HCT116 (cell line): ENCODE results near the gene CKAP2L. TPM values are rescaled to one million over a fixed set of nuclear protein-coding genes. Genes with fewer than 3 reads are reported as not detected.

ENCODE experiments used
- ATAC-seq: fragments of 200-7000 bp; cut with Tn5 transposase; 2 replicates; pipeline ENCODE4 v1.9.1; 2020; ENCODE audit warnings: mild to moderate bottlenecking, moderate library complexity
- BruUV-seq: library from RNA; stranded (reverse); fragments of 400-500 nt; replicated peaks from 2 replicates; lab custom pipeline; 2021; lab: Mats Ljungman, UMichigan
- CTCF ChIA-PET: fragments of 300-600 bp; sonication (Branson Sonifier 250); formaldehyde crosslinking; loops from one replicate; lab custom pipeline; 2021; ENCODE audit warnings: antibody characterized with exemption; lab: Charles Lee
- POLR2A ChIA-PET: fragments of 300-600, 350-600 bp; sonication (Branson Sonifier 250); formaldehyde crosslinking; loops from one replicate; lab custom pipeline; 2021; ENCODE audit warnings: antibody characterized with exemption; lab: Charles Lee
- RAD21 ChIA-PET, 2 experiments: fragments of 300-600 bp; sonication (Branson Sonifier 250); formaldehyde crosslinking; loops; one replicate each; lab custom pipeline; 2023; ENCODE audit warnings: low total read pairs in 2 of 2; ENCODE audit not compliant: uncharacterized antibody in 2 of 2, unreplicated experiment in 2 of 2, low non-redundant PET in 1 of 2; lab: Charles Lee
- DNase-seq: peaks from one replicate; pipeline ENCODE4 v3.0.0-alpha.2; 2010; ENCODE audit warnings: low read depth, low spot score
- H2AFZ ChIP-seq: fragments of 200-600 bp; shearing (Covaris generic), sonication (generic); 2 replicates; pipeline ENCODE4 v1.6.1; 2017; ENCODE audit warnings: low read depth, mixed run types, mixed read lengths, antibody characterized with exemption, low read length; ENCODE audit not compliant: poor library complexity, severe bottlenecking
- H3K27ac ChIP-seq: 2 replicates; pipeline ENCODE4 v1.5.1; 2012; ENCODE audit warnings: low read depth, low read length
- H3K27me3 ChIP-seq: fragments of 200-600 bp; sonication (generic); 2 replicates; pipeline ENCODE4 v1.6.1; 2016; ENCODE audit warnings: mixed run types, low read length, mixed read lengths; ENCODE audit not compliant: insufficient read depth
- H3K36me3 ChIP-seq, 2 experiments: fragments of 200-500 bp in 1 of 2; fragments of 200-600 bp in 1 of 2; sonication (Bioruptor generic) in 1 of 2; sonication (generic) in 1 of 2; 2 replicates each; pipeline versions ENCODE4 v1.5.1 to v1.6.1; 2014 to 2016; ENCODE audit warnings: low read length in 2 of 2, inconsistent platforms in 1 of 2, mixed read lengths in 1 of 2, mixed run types in 1 of 2; ENCODE audit not compliant: insufficient read depth in 2 of 2, control insufficient read depth in 1 of 2
- H3K4me1 ChIP-seq, 2 experiments: fragments of 200-600 bp in 1 of 2; sonication (generic) in 1 of 2; 2 replicates each; pipeline versions ENCODE4 v1.5.1 to v1.6.1; 2012 to 2017; ENCODE audit warnings: low read length in 2 of 2, inconsistent platforms in 1 of 2, mild to moderate bottlenecking in 1 of 2, mixed read lengths in 1 of 2, mixed run types in 1 of 2, moderate library complexity in 1 of 2; ENCODE audit not compliant: insufficient read depth in 2 of 2, control insufficient read depth in 1 of 2
- H3K4me2 ChIP-seq: fragments of 200-600 bp; sonication (generic); 2 replicates; pipeline ENCODE4 v1.6.1; 2017; ENCODE audit warnings: mixed run types, low read length, mixed read lengths
- H3K4me3 ChIP-seq, 2 experiments: fragments of 200-600 bp in 1 of 2; sonication (generic) in 1 of 2; replicated peaks in 1 of 2; 2 replicates each; pipeline ENCODE4 v1.5.1; 2011 to 2016; ENCODE audit warnings: low read length in 2 of 2, control low read depth in 1 of 2, low read depth in 1 of 2, mild to moderate bottlenecking in 1 of 2, mixed read lengths in 1 of 2, mixed run types in 1 of 2
- H3K79me2 ChIP-seq: fragments of 200-600 bp; sonication (generic); 2 replicates; pipeline ENCODE4 v1.6.1; 2017; ENCODE audit warnings: mild to moderate bottlenecking, mixed run types, low read length, moderate library complexity, mixed read lengths; ENCODE audit not compliant: insufficient read depth
- H3K9ac ChIP-seq: fragments of 200-600 bp; sonication (generic); 2 replicates; pipeline ENCODE4 v1.6.1; 2016; ENCODE audit warnings: low read length, mixed read lengths
- H3K9me2 ChIP-seq: fragments of 200-600 bp; sonication (generic), shearing (Covaris generic); 2 replicates; pipeline ENCODE4 v1.6.1; 2017; ENCODE audit warnings: mixed run types, mild to moderate bottlenecking, moderate library complexity; ENCODE audit not compliant: insufficient read depth
- H3K9me3 ChIP-seq, 2 experiments: fragments of 200-500 bp in 1 of 2; fragments of 200-600 bp in 1 of 2; sonication (Bioruptor generic) in 1 of 2; sonication (generic) in 1 of 2; 2 replicates each; pipeline ENCODE4 v1.6.1; 2014 to 2017; ENCODE audit warnings: low read length in 2 of 2, mixed read lengths in 2 of 2, inconsistent platforms in 1 of 2, low read depth in 1 of 2, mild to moderate bottlenecking in 1 of 2, mixed run types in 1 of 2, moderate library complexity in 1 of 2; ENCODE audit not compliant: control insufficient read depth in 1 of 2, insufficient read depth in 1 of 2
- H4K20me1 ChIP-seq: fragments of 200-600 bp; sonication (generic), shearing (Covaris generic); 2 replicates; pipeline ENCODE4 v1.6.1; 2017; ENCODE audit warnings: mixed run types, mild to moderate bottlenecking, moderate library complexity; ENCODE audit not compliant: insufficient read depth
- EZH2 ChIP-seq: fragments of 200-600 bp; sonication (generic); IDR thresholded peaks from 2 replicates; pipeline ENCODE4 v1.6.1; 2017; ENCODE audit warnings: antibody characterized with exemption, mixed run types
- FOSL1 ChIP-seq: IDR thresholded peaks from 2 replicates; pipeline ENCODE4 v1.6.1; 2012; ENCODE audit warnings: low read depth
- POLR2A ChIP-seq: IDR thresholded peaks from 2 replicates; pipeline ENCODE4 v1.7.0; 2011; ENCODE audit warnings: borderline replicate concordance; ENCODE audit not compliant: insufficient read depth, insufficient read length; ENCODE audit errors: extremely low read depth
- RAD21 ChIP-seq: IDR thresholded peaks from 2 replicates; pipeline ENCODE4 v1.6.1; 2012; ENCODE audit warnings: low read depth, mild to moderate bottlenecking
- SP1 ChIP-seq: IDR thresholded peaks from 2 replicates; pipeline ENCODE4 v1.6.1; 2012; ENCODE audit warnings: low read depth
- SRF ChIP-seq: IDR thresholded peaks from 2 replicates; pipeline ENCODE4 v1.6.1; 2012; ENCODE audit warnings: low read depth
- YY1 ChIP-seq: IDR thresholded peaks from 2 replicates; pipeline ENCODE4 v1.6.1; 2011; ENCODE audit warnings: low read length, low read depth, moderate library complexity, mild to moderate bottlenecking; ENCODE audit not compliant: insufficient replicate concordance; ENCODE audit errors: extremely low read depth
- ZNF274 ChIP-seq: fragments of 200-500 bp; sonication (Bioruptor generic); IDR thresholded peaks from 2 replicates; pipeline ENCODE4 v1.6.1; 2014; ENCODE audit warnings: mild to moderate bottlenecking, low read depth, low read length, inconsistent platforms
- intact Hi-C: fragments of 100-400 bp; cut with micrococcal nuclease; formaldehyde crosslinking; loops from 2 replicates; pipeline ENCODE4 v1.10.0; 2022
- total RNA-seq: library from RNA; stranded (reverse); gene quantifications from one replicate; pipeline ENCODE4 v1.2.1, GENCODE V29; 2021; ENCODE audit not compliant: unreplicated experiment
- TF ChIP-seq, protein P1 (sequence below), 3 experiments: fragments of 200-600 bp in 1 of 3; sonication (generic) in 1 of 3; IDR thresholded peaks in 2 of 3; conservative IDR thresholded peaks in 1 of 3; 2 replicates each; pipeline ENCODE4 v1.5.1; 2012 to 2017; ENCODE audit warnings: low read depth in 2 of 3, low read length in 2 of 3, antibody characterized with exemption in 1 of 3, borderline replicate concordance in 1 of 3, control low read depth in 1 of 3, mild to moderate bottlenecking in 1 of 3, mixed read lengths in 1 of 3, mixed run types in 1 of 3, moderate library complexity in 1 of 3; ENCODE audit not compliant: insufficient read depth in 1 of 3
- TF ChIP-seq, protein P2 (sequence below): IDR thresholded peaks from 2 replicates; pipeline ENCODE4 v1.6.1; 2011; ENCODE audit warnings: mild to moderate bottlenecking, low read length, moderate library complexity; ENCODE audit not compliant: insufficient replicate concordance; ENCODE audit errors: extremely low read depth

Gene CKAP2L
- total RNA-seq, 1 experiment from 2014 or later, result 27.5 TPM

DNA sequence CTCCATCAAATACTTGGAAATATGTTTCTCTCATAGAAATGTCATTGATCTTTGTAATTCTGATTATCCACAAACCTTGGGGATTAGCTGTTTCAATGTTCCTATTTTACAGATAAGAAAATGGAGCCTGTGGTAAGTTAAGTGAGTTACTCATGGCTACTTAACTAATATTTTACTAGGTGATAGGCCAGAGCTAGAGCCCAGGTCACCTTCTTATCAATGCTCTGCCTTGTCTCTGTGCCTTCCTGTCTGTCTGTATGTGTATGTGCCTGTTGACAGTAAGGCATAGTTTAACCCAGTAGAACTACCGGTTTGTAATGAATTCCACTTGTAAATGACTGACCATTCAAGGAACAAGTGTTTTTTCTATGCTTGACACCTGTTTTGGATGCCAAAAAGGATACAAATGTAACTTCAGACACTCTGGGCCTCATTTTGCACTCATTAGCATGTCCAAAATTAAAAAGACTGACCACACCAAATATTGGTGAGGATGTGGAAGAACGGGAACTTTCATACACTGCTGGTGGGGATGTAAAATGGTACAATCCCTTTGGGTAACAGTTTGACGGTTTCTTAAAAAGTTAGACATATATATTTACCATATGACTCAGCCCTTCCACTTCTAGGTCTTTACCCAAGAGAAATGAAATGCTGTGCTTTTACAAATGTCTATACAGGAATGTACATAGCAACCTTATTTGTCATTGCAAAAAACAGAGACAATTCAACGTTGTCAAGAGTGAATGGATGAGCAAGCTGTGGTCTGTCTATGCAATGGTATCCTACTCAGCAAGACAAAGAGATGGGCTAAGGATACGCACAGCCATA lies 39.5 kb upstream of the CKAP2L start:
- Histone ChIP-seq H3K9ac (no peak overlapping the region), H2AFZ (no peak overlapping the region)
- RAD21 ChIA-PET, result interaction anchor here in 1 of 2 experiments (0.6 kb wide), 1 partner anchor 41 kb away, joined by 4 read pairs; no protein-coding TSS in a partner anchor

More for the DNA sequence above, 39.5 kb upstream of the CKAP2L start:
- no peak for ATAC-seq
- H3K36me3 ChIP-seq, result no peaks in the 10 kb centered on the region
- H3K9me3 ChIP-seq, result 0 out of 4 replicates have a peak, but pooled peaks cover 0 to 4% of the 10 kb centered on the region in 2 experiments
- H3K4me1 ChIP-seq, result no peaks in the 10 kb centered on the region
- no peaks in the 10 kb centered on the region for H3K79me2 ChIP-seq
- H4K20me1 ChIP-seq, result no peaks in the 10 kb centered on the region
- H3K4me3 ChIP-seq, result no peak overlapping the region
- no TSS peak for BruUV-seq
- TF ChIP-seq ZNF274, result no peak
- no peak for TF ChIP-seq YY1
- no peak for TF ChIP-seq SRF
- no peak for TF ChIP-seq POLR2A
- TF ChIP-seq SP1, result no peak
- TF ChIP-seq, protein P1, sequence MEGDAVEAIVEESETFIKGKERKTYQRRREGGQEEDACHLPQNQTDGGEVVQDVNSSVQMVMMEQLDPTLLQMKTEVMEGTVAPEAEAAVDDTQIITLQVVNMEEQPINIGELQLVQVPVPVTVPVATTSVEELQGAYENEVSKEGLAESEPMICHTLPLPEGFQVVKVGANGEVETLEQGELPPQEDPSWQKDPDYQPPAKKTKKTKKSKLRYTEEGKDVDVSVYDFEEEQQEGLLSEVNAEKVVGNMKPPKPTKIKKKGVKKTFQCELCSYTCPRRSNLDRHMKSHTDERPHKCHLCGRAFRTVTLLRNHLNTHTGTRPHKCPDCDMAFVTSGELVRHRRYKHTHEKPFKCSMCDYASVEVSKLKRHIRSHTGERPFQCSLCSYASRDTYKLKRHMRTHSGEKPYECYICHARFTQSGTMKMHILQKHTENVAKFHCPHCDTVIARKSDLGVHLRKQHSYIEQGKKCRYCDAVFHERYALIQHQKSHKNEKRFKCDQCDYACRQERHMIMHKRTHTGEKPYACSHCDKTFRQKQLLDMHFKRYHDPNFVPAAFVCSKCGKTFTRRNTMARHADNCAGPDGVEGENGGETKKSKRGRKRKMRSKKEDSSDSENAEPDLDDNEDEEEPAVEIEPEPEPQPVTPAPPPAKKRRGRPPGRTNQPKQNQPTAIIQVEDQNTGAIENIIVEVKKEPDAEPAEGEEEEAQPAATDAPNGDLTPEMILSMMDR (IDR thresholded peaks at IDR 0.05 in 2 of 3, conservative IDR thresholded peaks at IDR 0.05 in 1 of 3; ENCODE audit: borderline replicate concordance in 1 of 3, insufficient read depth in 1 of 3, low read depth in 2 of 3, low read length in 2 of 3), result no peak
- TF ChIP-seq, protein P2, sequence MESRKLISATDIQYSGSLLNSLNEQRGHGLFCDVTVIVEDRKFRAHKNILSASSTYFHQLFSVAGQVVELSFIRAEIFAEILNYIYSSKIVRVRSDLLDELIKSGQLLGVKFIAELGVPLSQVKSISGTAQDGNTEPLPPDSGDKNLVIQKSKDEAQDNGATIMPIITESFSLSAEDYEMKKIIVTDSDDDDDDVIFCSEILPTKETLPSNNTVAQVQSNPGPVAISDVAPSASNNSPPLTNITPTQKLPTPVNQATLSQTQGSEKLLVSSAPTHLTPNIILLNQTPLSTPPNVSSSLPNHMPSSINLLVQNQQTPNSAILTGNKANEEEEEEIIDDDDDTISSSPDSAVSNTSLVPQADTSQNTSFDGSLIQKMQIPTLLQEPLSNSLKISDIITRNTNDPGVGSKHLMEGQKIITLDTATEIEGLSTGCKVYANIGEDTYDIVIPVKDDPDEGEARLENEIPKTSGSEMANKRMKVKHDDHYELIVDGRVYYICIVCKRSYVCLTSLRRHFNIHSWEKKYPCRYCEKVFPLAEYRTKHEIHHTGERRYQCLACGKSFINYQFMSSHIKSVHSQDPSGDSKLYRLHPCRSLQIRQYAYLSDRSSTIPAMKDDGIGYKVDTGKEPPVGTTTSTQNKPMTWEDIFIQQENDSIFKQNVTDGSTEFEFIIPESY, result no peak
- no peak for TF ChIP-seq FOSL1
- TF ChIP-seq EZH2, result no peak
- no peak for TF ChIP-seq RAD21
- TF ChIP-seq, all 23 proteins: peak for 0
- Histone ChIP-seq H3K27me3 (no peaks in the 10 kb centered on the region), H3K27ac (no peak overlapping the region), H3K4me2 (no peak overlapping the region), H3K9me2 (no peaks in the 10 kb centered on the region)
- POLR2A ChIA-PET, result no interaction called here
- DNase-seq, result no peak
- CTCF ChIA-PET, result no interaction called here
- intact Hi-C loops, result no loop called here
